ENCODE measurements around the gene WDFY2.
A peak's percentile ranks its signal among the peaks of the same experiment; 100 is the strongest.

- TF ChIP-seq POLR2A (IDR thresholded peaks at IDR 0.05) (no peak), CTCF (IDR thresholded peaks at IDR 0.05) (no peak), POLR2AphosphoS5 (IDR thresholded peaks at IDR 0.05) (peak in 1 of 2 donors; percentile 33)
Observed at GRCh38 chr13:51811920-51812451, 227.7 kb downstream of the WDFY2 start.

Measured in upper lobe of left lung (tissue), 4 donors.